IPS DF 4.7 (cell line): ENCODE data around the gene MBD3.

ENCODE experiments used
- DNase-seq: peaks from one replicate; pipeline ENCODE4 v3.0.0-alpha.2; 2013; ENCODE audit warnings: low spot score; ENCODE audit errors: extremely low read depth

The MBD3 gene

DNA sequence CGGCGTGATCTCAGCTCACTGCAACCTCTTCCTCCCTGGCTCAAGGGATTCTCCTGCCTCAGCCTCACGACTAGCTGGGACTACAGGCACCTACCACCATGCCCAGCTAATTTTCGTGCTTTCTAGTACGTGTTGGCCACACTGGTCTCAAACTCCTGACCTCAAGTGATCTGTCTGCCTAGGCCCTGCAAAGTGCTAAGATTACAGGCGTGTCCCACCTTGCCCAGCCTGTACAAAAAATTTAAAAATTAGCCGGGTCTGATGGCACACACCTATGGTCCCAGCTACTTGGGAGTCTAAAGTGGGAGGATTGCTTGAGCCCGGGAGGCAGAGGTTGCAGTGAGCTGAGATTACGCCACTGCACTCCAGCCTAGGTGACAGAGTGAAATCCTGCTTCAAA lies 19.9 kb downstream of the MBD3 start:
- no peak for DNase-seq

DNA sequence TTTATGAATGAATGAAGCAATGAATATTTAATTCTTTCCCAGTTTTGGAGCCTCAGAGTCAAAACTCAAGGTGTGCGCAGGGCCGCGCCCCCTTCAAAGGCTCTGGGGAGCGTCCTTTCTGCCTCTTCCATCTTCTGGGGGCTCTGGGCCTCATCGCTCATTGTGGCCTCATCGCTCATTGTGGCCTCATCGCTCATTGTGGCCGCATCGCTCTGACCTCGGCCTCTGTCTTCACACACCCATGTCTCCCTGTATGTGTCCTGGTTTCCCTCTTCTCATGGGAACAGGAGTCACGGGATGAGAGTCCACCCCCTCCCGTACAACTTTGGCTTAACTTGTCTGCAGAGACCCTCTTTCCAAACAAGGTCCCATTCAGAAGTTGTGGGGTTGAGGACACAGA lies 21.3 kb downstream of the MBD3 start:
- DNase-seq: no peak

DNA sequence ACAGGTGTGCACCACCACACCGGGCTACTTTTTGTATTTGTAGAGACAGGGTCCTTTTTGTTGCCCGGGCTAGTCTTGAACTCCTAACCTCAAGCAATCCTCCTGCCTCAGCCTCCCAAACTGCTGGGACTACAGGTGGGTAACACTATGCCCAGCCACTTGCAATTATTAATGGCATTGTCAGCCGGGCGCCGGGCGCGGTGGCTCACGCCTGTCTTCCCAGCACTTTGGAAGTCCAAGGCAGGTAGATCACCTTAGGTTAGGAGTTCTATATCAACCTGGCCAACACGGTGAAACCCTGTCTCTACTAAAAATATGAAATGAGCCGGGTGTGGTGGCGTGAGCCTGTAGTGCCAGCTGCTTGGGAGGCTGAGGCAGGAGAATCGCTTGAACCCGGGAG lies 21.8 kb downstream of the MBD3 start:
- DNase-seq: no peak

DNA sequence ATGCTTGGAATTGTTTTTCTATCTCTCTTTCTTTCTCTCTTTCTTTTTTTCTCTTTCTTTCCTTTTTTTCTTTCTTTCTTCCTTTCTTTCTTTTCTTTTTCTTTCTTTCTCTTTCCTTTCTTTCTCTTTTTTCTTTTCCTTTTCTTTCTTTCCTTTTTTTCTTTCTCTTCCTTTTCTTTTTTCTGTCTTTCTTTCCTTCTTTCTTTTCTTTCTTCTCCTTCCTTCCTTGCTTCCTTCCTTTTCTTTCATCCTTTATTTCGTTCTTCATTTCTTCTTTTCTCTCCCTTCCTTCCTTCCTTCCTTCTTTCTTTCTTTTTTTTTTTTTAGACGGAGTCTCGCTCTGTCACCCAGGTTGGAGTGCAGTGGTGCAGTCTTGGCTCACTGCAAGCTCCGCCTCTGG lies 22.7 kb downstream of the MBD3 start:
- DNase-seq: no peak

DNA sequence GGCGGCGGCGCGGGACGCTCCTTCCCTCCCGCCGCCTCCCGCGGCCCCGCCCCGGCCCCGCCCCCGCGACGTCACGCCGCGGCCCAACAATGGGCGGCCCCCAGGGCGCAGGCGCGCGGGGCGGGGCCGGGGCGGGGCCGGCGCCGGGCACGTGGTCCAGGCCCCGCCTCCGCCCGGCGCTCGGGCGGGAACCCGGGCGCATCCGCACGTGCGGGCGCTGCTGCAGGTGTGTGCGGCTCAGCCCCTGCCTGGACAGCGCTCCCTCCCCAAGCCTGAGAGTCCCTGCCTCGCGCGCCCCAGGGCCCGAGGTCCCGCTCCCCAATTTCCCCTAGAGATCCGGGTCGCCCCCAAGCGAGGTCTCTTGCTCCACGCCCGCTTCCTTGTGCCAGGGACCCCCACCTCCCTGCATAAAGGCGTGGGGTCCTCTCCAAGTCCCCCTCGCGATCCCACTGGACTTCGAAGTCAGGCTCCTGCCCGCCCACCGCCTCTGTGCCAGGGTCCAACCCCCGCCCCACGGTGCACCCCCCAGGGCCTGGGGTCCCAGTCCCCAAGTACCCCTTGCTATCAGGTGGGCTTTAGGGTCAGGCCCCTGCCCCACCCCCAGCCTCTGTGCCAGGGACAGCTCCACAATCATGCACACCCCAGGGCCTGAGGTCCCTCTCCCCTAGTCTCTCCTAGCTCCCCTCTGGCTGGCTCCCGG lies 24.2 kb downstream of the MBD3 start, which contains the start of gene MEX3D:
Gene MEX3D, minus strand, starts transcription at position 6 of the 700 bp plus-strand sequence. CDS start 267 bp downstream, outside the sequence.
- DNase-seq: no peak

DNA sequence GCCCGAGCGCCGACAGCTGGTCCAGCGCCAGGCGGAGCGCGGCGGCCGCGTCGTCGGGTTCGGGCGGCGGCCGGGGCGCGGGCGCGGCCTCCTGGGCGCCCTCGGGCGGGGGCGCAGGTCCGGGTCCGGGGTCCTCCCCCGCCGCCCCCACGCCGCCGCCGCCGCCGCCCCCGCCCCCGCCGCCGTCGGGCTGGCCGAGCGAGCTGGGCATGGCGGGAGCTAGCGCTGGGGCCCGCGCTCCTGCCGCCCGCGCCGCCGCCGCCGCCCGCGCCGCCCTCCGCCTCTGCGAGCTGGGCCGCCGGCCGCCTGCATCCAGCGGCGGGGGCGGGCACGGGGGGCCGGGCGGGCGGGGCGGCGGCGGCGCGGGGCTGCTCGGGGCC lies 24.8 kb downstream of the MBD3 start:
- DNase-seq: no peak

DNA sequence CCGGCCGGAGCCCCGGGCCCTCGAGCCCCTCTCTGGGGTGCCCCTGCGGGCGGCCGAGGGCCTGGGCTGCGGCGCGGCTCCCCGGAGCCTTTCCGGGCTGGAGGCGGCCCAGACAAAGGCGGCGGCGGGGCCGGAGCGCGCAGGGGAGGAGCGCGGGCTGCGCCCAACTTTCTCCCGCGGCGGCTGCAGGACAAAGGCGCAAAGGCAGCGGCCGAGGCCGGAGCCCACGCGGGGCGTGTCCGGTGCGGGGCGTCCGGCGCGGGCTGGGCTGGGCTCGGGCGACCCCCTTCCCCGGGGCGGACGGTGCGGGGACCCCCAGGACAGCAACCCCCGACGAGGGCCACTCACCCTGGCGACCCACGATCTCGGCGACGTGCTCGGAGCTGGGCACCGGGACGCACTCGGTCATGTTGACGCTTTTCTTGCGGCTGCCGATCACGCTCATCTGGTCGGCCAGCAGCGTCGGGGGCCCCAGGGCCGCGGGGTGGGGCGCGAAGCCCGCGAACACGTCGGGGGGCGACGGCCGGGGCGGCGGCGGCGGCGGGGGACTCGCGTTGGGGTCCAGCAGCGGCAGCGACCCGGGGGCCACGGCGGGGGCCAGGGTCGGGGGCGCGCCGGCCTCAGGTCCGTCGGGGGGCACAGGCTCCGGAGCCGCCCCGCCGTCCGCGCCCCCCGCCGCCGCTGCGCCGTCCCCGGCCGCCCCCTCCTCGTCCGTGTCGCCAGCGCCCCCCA lies 25.4 kb downstream of the MBD3 start:
- no peak for DNase-seq

DNA sequence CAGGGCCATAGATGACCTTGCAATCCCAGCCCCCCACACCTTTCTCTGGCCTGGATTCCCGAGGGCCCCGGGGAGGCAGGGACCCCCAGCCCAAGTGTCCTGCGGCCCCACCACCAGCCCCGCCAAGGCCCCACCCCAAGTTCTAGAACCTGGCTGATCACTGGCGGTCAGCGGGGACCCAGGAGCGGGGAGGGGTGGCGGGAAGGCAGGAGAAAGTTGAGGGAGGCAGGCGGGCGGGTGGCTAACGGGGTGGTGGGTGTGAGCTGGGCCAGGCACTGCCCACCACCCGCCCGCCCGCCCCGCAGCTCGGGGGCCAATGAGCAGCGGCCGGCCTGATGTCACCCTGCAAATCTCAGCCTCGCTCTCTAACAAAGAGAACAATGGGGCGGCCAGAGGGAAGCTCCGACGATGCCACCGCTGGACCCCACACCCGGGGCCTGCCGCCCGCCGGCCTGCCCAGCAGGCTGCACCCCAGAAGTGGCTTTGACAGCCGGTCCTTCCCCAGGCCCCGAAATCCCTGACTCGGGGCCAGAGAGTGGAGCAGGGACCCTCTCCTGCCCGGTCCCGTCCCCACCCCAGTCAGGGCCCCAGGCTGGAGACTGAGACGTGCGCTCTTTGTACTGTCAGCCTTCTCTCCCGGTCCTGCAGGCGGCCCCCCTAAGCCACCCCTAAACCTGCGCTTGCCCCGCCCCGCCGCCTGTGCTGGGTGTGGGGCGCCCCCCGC lies 26.1 kb downstream of the MBD3 start:
- DNase-seq: no peak

DNA sequence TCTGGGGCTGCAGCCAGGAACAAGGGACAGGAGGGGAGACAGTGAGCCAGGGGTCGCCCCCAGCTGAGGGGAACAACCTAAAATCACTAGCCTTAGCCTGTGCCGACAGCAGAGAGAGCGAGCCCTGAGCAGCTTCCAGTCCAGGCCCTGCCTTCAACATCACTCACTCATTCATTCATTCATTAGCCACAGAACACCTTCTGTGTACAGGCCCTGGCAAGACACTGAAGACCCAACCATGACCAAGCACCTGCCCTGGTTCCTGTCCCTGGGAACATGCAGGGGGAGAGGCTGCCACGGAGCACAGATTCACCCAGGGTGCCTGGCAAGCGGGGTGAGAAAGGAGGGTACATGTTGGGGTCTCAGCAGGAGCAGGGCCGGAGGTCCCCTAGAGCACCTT lies 29.4 kb downstream of the MBD3 start:
- no peak for DNase-seq

DNA sequence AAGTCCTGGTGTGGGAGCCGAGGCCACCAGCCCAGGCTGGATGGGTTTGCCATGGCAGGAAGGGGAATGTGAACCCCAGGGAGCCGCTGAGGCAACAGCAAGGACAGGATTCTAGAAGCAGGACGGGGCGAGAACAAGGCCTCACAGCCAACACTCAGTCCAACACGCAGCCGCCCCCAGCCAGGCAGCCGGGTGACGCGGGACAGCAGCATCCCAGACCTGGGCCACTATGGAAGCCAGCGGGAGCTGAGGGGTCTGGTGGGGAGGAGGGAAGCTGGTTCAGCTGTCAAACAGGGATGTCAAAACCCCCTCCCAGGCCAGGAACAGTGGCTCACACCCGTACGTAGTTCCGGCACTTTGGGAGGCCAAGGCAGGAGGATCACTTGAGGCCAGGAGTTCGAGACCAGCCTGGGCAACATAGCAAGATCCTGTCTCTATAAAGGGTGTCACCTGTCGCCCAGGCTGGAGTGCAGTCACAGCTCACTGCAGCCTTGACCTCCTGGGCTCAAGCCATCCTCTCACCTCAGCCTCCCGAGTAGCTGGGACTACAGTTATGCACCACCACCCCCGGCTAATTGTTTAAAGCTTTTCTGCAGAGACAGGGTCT lies 31.3 kb downstream of the MBD3 start:
- no peak for DNase-seq

DNA sequence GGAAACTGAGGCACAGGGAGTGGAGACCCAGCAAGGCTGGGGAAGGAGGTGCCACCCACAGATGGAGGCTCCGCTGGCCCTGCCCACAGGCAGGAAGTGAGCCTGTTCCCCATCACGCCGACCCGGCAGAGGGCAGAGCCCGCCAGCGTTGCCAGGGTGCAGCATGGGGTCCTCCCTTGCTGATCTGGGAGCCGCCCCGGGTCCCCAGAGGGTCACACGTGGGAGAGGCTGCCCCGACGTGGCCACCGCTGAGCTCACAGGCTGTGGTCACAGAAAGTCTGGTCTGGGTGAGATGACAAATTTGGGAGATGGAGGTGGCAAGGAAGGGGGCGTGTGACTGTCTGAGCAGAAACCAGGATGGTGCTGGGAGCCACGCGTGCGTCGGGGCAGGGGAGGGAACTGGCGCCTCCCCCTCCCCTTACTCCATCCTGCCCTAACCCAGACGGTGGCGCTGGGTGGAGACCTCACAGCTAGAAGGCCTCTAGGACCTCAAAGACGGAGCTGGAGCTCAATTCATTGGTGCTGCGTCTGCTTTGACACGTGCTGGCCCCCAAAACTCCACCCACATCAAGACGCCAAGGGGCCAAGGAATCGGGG lies 32.3 kb downstream of the MBD3 start:
- no peak for DNase-seq

DNA sequence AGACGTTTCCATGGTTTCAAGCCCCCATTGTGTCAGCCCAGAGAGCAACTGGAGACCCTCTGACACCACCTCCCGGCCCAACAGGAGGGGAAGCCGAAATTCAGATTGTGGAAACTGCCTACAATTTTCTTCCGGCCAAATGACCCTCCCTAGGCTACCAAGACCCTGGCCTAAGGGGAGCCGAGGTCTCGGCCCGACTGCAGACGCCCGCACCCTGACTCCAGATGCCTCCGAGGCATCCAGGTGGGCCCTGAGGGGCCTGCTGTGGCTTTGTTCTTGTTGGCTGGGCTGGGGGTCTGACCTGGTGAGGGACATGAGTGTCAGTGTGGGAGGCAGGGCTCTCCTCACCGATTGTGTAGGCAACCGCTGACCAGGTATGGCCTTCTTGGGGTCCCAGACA lies 34.1 kb downstream of the MBD3 start:
- no peak for DNase-seq

DNA sequence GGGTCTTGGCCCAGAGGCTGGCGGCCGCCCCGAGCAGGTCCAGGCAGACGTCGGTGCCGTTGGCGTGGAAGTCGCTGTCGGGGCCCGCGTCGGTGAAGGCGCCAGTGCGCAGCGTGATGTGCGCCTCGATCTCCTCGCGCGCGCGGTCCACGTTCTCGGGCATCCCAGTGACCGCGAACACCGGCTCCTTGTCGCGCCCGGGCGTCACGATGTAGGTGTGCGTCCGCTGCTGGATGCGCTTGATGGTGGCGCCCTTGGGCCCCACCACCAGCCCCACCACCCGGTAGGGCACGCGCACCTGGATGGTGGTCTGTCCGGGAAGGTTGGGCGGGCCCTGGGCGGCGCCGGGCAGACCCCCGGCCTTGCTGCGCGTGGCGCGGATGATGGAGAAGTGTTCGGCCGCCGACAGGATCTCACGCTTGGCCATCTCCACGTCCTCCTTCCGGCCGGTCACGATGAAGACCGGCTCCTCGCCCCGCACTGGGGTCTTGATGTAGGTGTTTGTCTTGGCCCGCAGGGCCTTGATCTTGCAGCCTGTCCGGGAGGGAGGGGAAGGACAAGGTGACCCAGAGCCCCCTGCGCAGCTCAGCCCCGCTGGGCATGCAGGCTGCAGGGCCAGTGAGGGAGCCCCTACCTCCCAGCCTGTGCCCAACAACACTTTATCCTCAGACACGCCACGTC lies 36.1 kb downstream of the MBD3 start:
- no peak for DNase-seq

DNA sequence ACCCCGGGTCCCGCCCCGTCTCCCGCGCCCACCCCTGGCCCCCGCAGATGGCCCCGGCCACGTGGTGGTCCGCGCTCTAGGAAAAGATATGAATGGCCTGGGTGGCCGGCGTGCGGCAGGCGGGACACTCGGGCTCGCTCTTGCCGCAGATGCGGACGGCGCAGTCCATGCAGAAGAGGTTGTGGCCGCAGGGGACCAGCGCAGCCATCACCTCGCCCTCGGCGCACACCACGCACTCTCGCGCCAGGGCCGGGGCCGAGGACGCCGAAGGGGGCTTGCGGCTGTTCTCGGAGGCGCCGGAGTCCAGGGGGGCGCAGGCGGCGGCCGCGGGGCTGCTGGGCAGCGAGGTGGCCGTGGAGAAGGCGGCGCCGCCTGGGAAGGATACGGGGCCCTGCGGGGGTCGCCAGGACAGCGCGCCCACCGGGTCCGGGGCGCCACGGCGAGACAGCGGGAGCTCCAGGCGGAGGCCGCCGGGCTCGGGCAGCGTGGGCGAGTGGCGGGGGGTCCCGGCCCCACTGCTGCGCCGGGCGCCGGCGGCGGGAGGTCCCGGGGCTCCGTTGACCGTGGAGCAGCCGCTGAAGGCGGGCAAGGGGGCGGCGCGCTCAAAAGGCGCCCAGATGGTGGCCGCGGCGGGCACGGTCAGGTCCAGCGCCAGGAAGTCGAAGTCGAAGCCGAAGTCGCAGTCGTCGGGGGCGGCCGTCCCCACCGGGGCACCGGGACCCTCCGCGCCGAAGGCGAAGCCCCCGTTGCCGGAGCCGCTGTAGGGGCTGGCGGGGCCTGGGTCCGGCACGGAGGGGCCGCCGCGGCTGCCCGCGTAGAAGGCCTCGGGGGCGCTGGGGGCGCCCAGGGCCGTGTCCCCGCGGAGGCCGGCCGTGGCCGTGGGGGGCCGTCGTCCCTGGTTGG lies 36.9 kb downstream of the MBD3 start:
- no peak for DNase-seq

DNA sequence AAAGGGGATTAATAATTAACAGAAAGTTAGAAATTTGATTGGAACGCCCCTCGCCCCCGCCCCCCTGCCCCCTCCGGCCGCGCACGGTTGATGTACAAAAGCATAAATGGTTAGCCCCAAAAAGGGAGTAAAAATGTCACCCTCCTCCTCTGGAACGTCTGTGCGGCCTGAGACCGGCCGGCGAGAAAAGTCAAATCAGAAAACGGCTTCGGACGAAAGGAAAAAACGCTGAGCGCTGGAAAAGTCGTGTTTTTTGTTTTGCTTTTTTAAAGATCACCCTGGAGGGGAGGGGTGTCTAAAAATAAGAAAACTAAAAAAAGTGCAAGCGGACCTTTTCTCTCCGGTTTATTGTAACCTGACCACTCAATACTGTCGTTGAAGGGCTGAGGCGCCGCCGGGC lies 37.7 kb downstream of the MBD3 start:
- no peak for DNase-seq

DNA sequence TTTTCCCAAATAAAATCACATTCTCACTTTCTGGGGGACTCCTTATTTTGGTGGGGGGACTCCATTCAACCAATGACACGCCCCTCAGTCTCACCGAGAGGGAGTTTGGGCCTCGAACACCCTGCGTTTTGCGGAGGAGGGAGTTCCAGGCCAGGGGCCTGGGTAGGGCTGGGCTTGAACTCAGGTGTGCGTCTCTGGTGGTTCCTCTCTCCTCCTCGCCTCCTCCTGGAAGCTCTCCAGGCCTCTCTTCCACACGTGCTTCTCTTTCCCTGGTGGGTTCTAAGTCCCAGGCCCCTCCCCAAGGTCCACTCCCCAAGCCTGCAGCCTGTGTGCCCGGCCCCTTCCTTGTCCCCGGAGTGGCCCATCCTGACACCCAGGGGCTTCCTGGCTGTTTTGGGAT lies 39.2 kb downstream of the MBD3 start:
- DNase-seq: no peak

DNA sequence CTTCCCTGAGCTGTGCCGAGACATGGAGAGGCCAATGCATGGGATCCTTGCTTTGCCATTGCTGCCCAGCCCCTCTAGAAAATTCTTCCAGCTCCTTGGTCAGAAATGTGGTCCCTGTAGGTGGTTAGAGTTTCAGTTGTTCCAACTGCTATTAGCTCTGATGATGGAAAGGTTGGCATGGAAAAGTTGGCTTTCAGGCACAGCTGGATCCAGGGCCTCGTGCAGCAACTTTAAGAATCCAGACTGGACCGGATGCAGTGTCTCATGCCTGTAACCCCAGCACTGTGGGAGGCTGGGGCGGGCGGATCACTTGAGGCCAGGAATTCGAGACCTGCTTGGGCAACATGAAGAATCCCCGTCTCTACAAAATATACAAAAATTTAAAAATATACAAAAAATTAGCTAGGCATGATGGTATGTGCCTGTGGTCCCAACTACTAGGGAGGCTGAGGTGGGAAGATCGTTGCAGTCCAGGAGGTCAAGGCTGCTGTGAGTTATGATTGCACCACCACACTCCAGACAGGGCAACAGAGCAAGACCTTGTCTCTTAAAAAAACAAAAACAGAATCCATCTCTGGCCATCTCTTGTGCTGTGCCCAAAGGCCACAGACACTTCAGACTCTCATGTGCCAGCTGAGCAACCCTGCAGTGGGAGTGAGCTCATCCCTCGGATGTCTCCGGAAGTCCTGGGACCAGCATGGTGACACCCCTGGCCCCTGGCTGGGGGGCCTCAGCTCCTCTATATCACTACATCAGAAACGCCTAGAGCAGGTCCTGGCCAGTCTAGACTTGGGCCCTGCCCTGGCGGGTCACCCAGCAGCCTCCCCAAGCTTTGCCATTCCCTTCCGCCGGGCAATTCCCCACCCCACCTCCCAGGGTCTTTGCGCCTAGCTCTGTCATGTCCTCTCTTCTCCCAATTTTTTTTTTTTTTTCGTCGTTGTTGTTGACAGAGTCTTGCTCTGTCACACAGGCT lies 41.3 kb downstream of the MBD3 start:
- DNase-seq: no peak

DNA sequence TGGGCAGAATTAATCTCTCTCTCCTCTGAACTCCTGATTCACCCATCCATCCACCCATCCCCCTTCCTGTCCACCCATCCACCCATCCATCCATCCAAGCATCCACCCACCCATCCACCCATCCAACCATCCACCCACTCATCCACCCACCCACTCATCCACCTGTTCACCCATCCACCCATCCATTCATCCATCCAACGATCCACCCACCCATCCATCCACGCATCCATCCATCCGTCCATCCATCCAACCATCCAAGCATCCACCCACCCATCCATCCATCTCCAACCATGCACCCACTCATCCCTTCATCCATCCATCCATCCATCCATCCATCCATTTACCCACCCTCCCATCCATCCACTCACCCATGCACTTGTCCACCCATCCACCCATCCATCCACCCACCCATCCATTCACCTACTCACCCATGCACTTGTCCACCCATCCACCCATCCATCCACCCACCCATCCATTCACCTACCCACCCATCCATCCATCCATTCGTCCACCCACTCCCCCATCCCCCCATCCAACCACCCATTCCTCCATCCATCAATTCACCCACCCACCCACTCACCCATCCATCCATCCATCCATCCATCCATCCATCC lies 43.2 kb downstream of the MBD3 start:
- no peak for DNase-seq
